Endothelial cell of umbilical vein (primary cell): ENCODE data around the gene HHLA2. TPM values are rescaled to one million over a fixed set of nuclear protein-coding genes. Genes with fewer than 3 reads are reported as not detected.

Source experiments
- BruUV-seq: library from RNA; stranded (reverse); fragments of 400-500 nt; replicated peaks from 2 replicates; lab custom pipeline; 2021; lab: Mats Ljungman, UMichigan
- CTCF ChIA-PET: fragments of 300-600, 350-600 bp; sonication (Branson Sonifier 250); formaldehyde crosslinking; loops from one replicate; lab custom pipeline; 2021; ENCODE audit warnings: antibody characterized with exemption, inconsistent platforms; lab: Charles Lee
- POLR2A ChIA-PET: fragments of 300-600, 350-600 bp; sonication (Branson Sonifier 250); formaldehyde crosslinking; loops from one replicate; lab custom pipeline; 2021; ENCODE audit warnings: antibody characterized with exemption, inconsistent platforms; lab: Charles Lee
- DNase-seq: peaks from one replicate; pipeline ENCODE4 v3.0.0-alpha.2; 2011; ENCODE audit warnings: low read depth, low spot score
- FAIRE-seq: peaks from 2 replicates; lab custom pipeline; 2011; peaks lifted over from hg19 to GRCh38; lab: Jason Lieb, UNC
- H2AFZ ChIP-seq: 2 replicates; pipeline ENCODE4 v1.6.0; 2012; ENCODE audit warnings: low read depth, low read length, control low read depth, inconsistent platforms
- H3K27ac ChIP-seq: 2 replicates; pipeline ENCODE4 v1.5.1; 2011; ENCODE audit warnings: low read depth, mild to moderate bottlenecking, control low read depth, low read length, moderate library complexity; ENCODE audit not compliant: insufficient read depth
- H3K27me3 ChIP-seq, 2 experiments: 2 replicates each; pipeline versions ENCODE4 v1.6.0 to v1.6.1; 2011; ENCODE audit warnings: low read length in 2 of 2, mixed read lengths in 1 of 2; ENCODE audit not compliant: control insufficient read depth in 2 of 2, insufficient read depth in 2 of 2
- H3K36me3 ChIP-seq, 2 experiments: 2 replicates in 1 of 2; 3 replicates in 1 of 2; pipeline ENCODE4 v1.5.1; 2011; ENCODE audit warnings: low read length in 2 of 2, mild to moderate bottlenecking in 1 of 2, moderate library complexity in 1 of 2; ENCODE audit not compliant: control insufficient read depth in 2 of 2, insufficient read depth in 2 of 2; ENCODE audit errors: extremely low read depth in 1 of 2
- H3K4me1 ChIP-seq: 3 replicates; pipeline ENCODE4 v1.5.1; 2011; ENCODE audit warnings: mild to moderate bottlenecking, low read length; ENCODE audit not compliant: control insufficient read depth, insufficient read depth; ENCODE audit errors: extremely low read depth
- H3K4me2 ChIP-seq: 2 replicates; pipeline ENCODE4 v1.6.1; 2011; ENCODE audit warnings: low read length, control low read depth, mixed read lengths; ENCODE audit not compliant: insufficient read depth
- H3K4me3 ChIP-seq, 3 experiments: fragments of 200-600 bp in 1 of 3; sonication (generic), shearing (Covaris generic) in 1 of 3; replicated peaks in 1 of 3; 2 replicates each; pipeline ENCODE4 v1.5.1; 2011 to 2016; ENCODE audit warnings: control low read depth in 3 of 3, low read length in 3 of 3, mild to moderate bottlenecking in 2 of 3, inconsistent platforms in 1 of 3, low read depth in 1 of 3, moderate library complexity in 1 of 3; ENCODE audit not compliant: insufficient read depth in 1 of 3
- H3K79me2 ChIP-seq: 2 replicates; pipeline ENCODE4 v1.6.0; 2012; ENCODE audit warnings: low read length, inconsistent platforms; ENCODE audit not compliant: control insufficient read depth, insufficient read depth
- H3K9ac ChIP-seq: replicated peaks from 2 replicates; pipeline ENCODE3; 2011; ENCODE audit warnings: low read length, control low read depth; ENCODE audit not compliant: insufficient read depth; ENCODE audit errors: extremely low read depth
- H3K9me1 ChIP-seq: replicated peaks from 3 replicates; pipeline ENCODE4 v1.6.0; 2011; ENCODE audit warnings: mild to moderate bottlenecking, low read length; ENCODE audit not compliant: control insufficient read depth, insufficient read depth; ENCODE audit errors: extremely low read depth
- H3K9me3 ChIP-seq: replicated peaks from 2 replicates; pipeline ENCODE4 v1.5.1; 2012; ENCODE audit warnings: low read length, inconsistent platforms; ENCODE audit not compliant: control insufficient read depth, insufficient read depth
- H4K20me1 ChIP-seq: replicated peaks from 2 replicates; pipeline ENCODE3; 2011; ENCODE audit warnings: mild to moderate bottlenecking, low read length; ENCODE audit not compliant: control insufficient read depth, insufficient read depth; ENCODE audit errors: extremely low read depth
- CTCF ChIP-seq, 2 donors: IDR thresholded peaks; 1 replicate in 1 of 2; 2 replicates in 1 of 2; pipeline ENCODE4 v1.5.1; 2011; ENCODE audit warnings: low read length in 2 of 2, mild to moderate bottlenecking in 2 of 2, moderate library complexity in 2 of 2, control low read depth in 1 of 2, inconsistent platforms in 1 of 2, low read depth in 1 of 2; ENCODE audit not compliant: insufficient read depth in 1 of 2; ENCODE audit errors: extremely low read depth in 1 of 2
- EZH2 ChIP-seq: IDR thresholded peaks from 2 replicates; pipeline ENCODE4 v1.6.1; 2012; ENCODE audit warnings: borderline replicate concordance, low read depth, mild to moderate bottlenecking, moderate library complexity, low read length, inconsistent platforms; ENCODE audit not compliant: severe bottlenecking
- FOS ChIP-seq: IDR thresholded peaks from 2 replicates; pipeline ENCODE4 v1.6.1; 2011; ENCODE audit warnings: mild to moderate bottlenecking, low read length, moderate library complexity, borderline replicate concordance; ENCODE audit not compliant: insufficient read depth
- GATA2 ChIP-seq: IDR thresholded peaks from 2 replicates; pipeline ENCODE4 v1.7.0; 2011; ENCODE audit warnings: low read depth, mild to moderate bottlenecking, moderate library complexity, mixed read lengths, low read length; ENCODE audit not compliant: insufficient read length, insufficient read depth
- JUN ChIP-seq: IDR thresholded peaks from 2 replicates; pipeline ENCODE4 v1.6.1; 2011; ENCODE audit warnings: borderline replicate concordance, low read depth; ENCODE audit not compliant: insufficient read length, insufficient read depth
- MAX ChIP-seq: IDR thresholded peaks from 2 replicates; pipeline ENCODE4 v1.6.1; 2011; ENCODE audit not compliant: insufficient read depth, insufficient read length
- MYC ChIP-seq: IDR thresholded peaks from one replicate; pipeline ENCODE4 v1.6.1; 2011; ENCODE audit warnings: mild to moderate bottlenecking, low read depth, low read length
- POLR2A ChIP-seq: IDR thresholded peaks from 2 replicates; pipeline ENCODE4 v1.6.1; 2012; ENCODE audit warnings: low read depth, mild to moderate bottlenecking, control low read depth, low read length
- POLR2AphosphoS5 ChIP-seq: IDR thresholded peaks from 2 replicates; pipeline ENCODE4 v1.6.1; 2012; ENCODE audit warnings: low read depth, mild to moderate bottlenecking, control low read depth, low read length, moderate library complexity; ENCODE audit not compliant: insufficient read depth
- dilution Hi-C: fragments of 300-500 bp; cut with MboI; formaldehyde crosslinking; loops from one replicate; pipeline ENCODE4 v1.15.0; 2019; ENCODE audit warnings: low sequenced_read_pairs; ENCODE audit not compliant: extremely low pct_ligation_motif_present
- intact Hi-C: fragments of 100-400 bp; cut with micrococcal nuclease; formaldehyde crosslinking; loops from one replicate; pipeline ENCODE4 v1.10.0; 2022
- polyA plus RNA-seq, 4 experiments: library from polyadenylated mRNA; depleted of rRNA in 3 of 4; stranded (reverse) in 3 of 4; unstranded in 1 of 4; fragments of >200 nt; gene quantifications; 2 replicates each; pipeline versions ENCODE4 v1.2.1 to v1.2.3, GENCODE V29; 2011 to 2012; ENCODE audit warnings: missing spikeins in 1 of 4
- total RNA-seq: library from RNA; stranded (reverse); gene quantifications from 2 replicates; pipeline ENCODE4 v1.2.3, GENCODE V29; 2021

HHLA2 gene
- total and polyA plus RNA-seq, 2 donors (not counting 3 experiments of a cell fraction or from before 2014, with no cell fraction given): not detected

- H3K27ac ChIP-seq: no peak overlapping the region
Observed at GRCh38 chr3:108292450-108292849, 3.9 kb upstream of the HHLA2 start.

More at GRCh38 chr3:108292450-108292849, 3.9 kb upstream of the HHLA2 start:
- Histone ChIP-seq H3K9ac (no peak overlapping the region), H2AFZ (no peak overlapping the region), H3K36me3 (no peaks in the 10 kb centered on the region), H3K27me3 (no peaks in the 10 kb centered on the region), H4K20me1 (no peaks in the 10 kb centered on the region), H3K79me2 (no peaks in the 10 kb centered on the region), H3K4me1 (no peaks in the 10 kb centered on the region), H3K4me3 (no peak overlapping the region), H3K4me2 (no peak overlapping the region), H3K9me1 (no peaks in the 10 kb centered on the region), H3K9me3 (no peaks in the 10 kb centered on the region)
- ChIA-PET POLR2A (no interaction called here), CTCF (interaction anchor here (1.1 kb wide), 1 partner anchor 364 kb away, joined by 3 read pairs; no protein-coding TSS in a partner anchor)
- TF ChIP-seq JUN (no peak), POLR2A (no peak), CTCF (IDR thresholded peaks at IDR 0.05; ENCODE audit: extremely low read depth in 1 of 2, insufficient read depth in 1 of 2, low read depth in 1 of 2, low read length in 2 of 2) (no peak), EZH2 (no peak), POLR2AphosphoS5 (no peak), FOS (no peak), GATA2 (no peak), MAX (no peak), MYC (no peak)
- BruUV-seq: no TSS peak
- no peak for DNase-seq
- intact Hi-C loops (no loop called here), dilution Hi-C loops (no loop called here)
- FAIRE-seq: no peak
